OCI-LY3 (cell line): ENCODE measurements around the gene ANO6.

Experiments used
- EZH2phosphoT487 ChIP-seq: fragments of 200-600 bp; shearing (Covaris generic); IDR thresholded peaks from 2 replicates; pipeline ENCODE4 v1.6.1; 2018; ENCODE audit warnings: antibody characterized with exemption, mixed run types, low read depth
- TF ChIP-seq, protein P1 (sequence below): fragments of 200-600, 300-600 bp; sonication (generic); IDR thresholded peaks from 2 replicates; pipeline ENCODE4 v1.5.1; 2014; ENCODE audit warnings: antibody characterized with exemption, low read length, low read depth

DNA sequence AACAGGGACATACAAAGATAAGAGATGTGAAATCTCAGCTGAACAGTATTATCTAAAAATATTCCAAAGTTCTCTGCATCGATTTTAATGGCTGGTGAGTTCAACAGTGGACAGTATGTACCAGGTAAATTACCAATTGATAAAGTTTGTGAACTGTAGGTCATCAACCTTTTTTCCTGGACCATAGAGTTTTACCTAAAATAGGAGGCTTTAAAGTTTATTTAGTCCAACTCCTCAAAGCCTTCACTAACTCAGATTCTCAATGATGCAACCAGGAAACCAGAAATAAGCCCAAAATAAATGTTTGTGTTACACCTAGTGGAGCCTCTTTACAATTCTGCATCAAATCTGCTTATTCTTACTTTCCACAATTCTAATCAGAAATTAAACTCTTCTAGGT, 205.8 kb downstream of the ANO6 start:
- TF ChIP-seq, protein P1, sequence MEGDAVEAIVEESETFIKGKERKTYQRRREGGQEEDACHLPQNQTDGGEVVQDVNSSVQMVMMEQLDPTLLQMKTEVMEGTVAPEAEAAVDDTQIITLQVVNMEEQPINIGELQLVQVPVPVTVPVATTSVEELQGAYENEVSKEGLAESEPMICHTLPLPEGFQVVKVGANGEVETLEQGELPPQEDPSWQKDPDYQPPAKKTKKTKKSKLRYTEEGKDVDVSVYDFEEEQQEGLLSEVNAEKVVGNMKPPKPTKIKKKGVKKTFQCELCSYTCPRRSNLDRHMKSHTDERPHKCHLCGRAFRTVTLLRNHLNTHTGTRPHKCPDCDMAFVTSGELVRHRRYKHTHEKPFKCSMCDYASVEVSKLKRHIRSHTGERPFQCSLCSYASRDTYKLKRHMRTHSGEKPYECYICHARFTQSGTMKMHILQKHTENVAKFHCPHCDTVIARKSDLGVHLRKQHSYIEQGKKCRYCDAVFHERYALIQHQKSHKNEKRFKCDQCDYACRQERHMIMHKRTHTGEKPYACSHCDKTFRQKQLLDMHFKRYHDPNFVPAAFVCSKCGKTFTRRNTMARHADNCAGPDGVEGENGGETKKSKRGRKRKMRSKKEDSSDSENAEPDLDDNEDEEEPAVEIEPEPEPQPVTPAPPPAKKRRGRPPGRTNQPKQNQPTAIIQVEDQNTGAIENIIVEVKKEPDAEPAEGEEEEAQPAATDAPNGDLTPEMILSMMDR, result no peak
- TF ChIP-seq EZH2phosphoT487, result no peak
